RKO (cell line): ENCODE results near the gene GNB5.
"Not testable (repeated sequence)": the region's sequence is repeated elsewhere in the genome, so short reads cannot be mapped to it uniquely, and the experiment has no call there.

Experiments
- DNase-seq: peaks from one replicate; pipeline ENCODE4 v3.0.0-alpha.2; 2016; ENCODE audit warnings: low spot score

Gene GNB5

GRCh38 chr15:52207191-52207590 lies 16.0 kb upstream of the GNB5 start:
- no peak for DNase-seq

DNA sequence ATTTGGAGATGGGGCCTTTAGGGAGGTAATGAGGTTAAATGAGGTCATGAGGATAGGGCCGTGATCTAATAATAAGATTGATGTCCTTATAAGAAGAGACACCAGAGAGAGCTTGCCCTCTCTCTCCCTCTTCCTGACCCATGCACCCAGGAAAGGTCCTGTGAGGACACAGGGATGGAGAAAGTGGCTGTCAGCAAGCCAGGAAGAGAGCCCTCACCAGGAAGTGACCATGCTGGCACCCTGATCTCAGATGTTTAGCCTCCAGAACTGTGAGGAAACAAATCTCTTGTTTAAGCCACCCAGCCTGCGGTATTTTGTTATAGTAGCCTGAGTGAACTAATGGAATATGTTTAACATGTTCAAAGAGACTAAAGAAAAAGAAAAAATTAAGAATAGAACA lies 15.3 kb upstream of the GNB5 start:
- no peak for DNase-seq

DNA sequence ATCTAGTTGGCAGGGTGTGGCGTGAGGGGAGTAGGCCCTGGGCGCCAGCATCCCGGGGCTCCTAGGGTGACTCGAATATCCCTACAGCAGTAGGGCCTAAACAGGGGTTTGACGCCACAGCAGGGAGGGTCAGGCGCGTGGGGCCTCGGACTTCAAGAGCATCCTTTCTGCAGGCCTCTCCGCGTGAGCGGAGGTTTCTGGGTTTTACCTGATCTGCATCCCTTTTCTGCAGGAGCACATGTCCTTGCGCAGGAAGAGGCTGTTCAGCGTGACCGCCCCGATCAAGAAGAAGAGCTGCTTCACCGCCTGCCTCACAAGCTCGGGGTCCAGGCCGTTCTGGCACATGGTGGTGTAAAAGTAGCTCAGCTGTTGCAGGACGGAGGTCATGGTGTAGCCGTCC lies 13.5 kb upstream of the GNB5 start:
- DNase-seq: no peak

GRCh38 chr15:52200831-52201365 lies 9.7 kb upstream of the GNB5 start:
- DNase-seq: no peak

DNA sequence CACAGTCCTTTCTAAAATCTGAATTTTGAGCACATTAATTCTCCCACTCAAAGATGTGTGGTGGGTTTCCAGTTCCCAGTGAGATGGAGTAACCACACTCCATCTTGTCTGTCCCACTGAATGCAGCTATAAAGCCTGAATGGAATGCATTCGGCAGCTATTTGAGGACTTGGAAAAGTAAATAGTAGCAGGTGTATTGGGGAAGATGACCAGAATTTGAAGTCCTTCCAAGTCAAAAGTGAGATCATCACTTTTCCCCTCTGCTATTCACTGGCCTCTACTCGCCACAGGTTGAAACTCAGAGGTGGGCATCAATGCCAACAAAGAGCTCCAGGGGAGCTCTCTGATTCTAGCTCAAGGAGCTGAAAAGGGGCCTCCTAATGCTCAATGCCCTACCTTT lies 8.1 kb upstream of the GNB5 start:
- DNase-seq: no peak

- DNase-seq: no peak
Observed at GRCh38 chr15:52196891-52197290, 5.7 kb upstream of the GNB5 start.

DNA sequence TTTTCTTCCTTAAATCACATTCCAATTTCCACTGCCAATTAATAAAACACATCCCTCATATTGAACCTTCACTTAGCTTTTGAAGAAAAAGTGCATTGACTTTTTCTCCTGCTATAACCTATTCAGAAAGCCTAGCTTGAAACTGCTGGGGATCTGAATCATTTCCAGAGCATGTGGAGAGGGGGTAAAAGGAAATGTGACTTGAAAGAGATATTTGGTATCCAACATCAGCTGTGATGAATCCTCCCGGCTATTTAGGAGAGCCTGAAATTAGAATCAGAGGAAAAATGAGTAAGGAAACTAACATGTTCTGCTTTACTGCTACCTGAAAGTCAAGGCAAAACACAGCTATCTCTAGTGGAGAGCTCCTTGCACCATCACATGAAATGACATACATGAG lies 2.6 kb upstream of the GNB5 start:
- no peak for DNase-seq

GRCh38 chr15:52193321-52193720 lies 2.1 kb upstream of the GNB5 start:
- DNase-seq: no peak

GRCh38 chr15:52186651-52187486 lies 4.3 kb downstream of the GNB5 start:
- no peak for DNase-seq

- no peak for DNase-seq
Observed at GRCh38 chr15:52185151-52185561, 6.0 kb downstream of the GNB5 start.

DNA sequence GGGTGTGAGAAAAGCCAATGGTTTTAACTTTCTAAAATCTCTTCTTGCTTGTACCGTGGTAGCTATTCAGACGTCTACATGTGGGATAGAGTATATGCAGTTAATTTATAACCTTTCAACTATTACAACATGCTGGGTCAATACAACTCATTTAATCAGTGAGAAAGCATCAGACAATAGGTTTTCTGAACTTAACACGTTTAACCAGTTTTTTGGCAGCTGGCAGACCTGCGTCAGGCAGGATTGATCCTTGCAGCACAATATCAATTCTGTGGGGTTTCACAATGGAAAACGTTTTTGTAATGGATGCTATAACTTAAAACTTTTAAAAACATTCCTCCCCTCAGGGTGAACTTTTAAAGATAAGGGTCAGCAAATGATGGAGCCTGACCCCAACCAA lies 6.5 kb downstream of the GNB5 start:
- DNase-seq: no peak

DNA sequence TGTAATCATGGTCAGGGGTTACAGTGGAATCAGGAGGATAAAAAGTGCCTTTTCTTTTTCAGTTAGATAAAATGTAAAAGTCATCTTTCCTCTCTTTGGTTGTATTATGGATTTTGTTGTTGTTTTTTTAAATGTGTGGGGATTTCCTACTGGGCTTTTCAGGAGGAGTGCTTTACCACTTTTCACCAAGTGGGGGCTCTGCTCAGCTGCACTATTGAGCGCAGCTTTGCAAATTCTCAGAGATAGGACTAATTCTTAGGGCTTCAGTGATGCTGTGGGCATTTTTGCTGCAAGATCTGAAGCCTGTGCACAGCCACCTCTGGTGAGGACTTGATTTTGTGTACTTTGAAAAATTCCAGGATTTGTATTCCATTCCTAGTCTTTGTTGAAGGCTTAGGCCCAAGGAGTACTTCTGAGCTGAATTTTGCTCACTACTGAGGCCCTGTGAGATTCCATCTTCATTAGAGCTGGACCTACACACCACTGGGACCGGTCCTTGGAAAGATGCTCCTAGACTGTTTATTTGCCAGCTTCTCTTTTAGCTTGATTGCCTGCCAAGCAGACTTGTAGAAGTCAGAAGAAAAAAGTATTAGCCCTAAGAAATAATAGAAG lies 7.5 kb downstream of the GNB5 start:
- no peak for DNase-seq

GRCh38 chr15:52181938-52182780 lies 9.0 kb downstream of the GNB5 start:
- DNase-seq: no peak

DNA sequence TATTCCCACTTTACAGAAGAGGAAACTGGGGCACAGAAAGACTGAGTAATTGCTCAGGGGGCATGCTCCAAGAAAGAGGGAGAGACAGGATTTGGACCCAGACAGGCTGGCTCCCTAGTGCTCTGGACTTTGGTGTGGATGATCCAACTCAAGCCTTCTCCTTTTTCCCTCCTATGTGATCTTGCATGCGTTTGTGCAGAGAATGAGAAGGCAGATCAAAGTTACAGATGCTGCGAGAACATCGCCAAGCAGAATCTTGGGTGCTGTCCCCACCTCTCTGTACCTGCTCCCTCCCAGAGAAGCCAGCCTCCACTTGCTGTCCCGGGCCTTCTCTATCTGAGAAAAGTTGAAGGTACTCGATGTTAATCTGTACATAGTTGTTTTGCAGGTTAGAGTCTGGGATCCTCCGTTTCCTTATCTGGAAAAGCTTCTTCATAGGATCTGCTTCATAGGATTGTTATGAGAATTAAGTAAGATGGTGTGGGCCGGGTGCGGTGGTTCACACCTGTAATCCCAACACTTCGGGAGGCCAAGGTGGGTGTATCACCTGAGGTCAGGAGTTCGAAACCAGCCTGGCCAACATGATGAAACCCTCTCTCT lies 10.2 kb downstream of the GNB5 start:
- DNase-seq: no peak

GRCh38 chr15:52180196-52180835 lies 10.9 kb downstream of the GNB5 start:
- no peak for DNase-seq

DNA sequence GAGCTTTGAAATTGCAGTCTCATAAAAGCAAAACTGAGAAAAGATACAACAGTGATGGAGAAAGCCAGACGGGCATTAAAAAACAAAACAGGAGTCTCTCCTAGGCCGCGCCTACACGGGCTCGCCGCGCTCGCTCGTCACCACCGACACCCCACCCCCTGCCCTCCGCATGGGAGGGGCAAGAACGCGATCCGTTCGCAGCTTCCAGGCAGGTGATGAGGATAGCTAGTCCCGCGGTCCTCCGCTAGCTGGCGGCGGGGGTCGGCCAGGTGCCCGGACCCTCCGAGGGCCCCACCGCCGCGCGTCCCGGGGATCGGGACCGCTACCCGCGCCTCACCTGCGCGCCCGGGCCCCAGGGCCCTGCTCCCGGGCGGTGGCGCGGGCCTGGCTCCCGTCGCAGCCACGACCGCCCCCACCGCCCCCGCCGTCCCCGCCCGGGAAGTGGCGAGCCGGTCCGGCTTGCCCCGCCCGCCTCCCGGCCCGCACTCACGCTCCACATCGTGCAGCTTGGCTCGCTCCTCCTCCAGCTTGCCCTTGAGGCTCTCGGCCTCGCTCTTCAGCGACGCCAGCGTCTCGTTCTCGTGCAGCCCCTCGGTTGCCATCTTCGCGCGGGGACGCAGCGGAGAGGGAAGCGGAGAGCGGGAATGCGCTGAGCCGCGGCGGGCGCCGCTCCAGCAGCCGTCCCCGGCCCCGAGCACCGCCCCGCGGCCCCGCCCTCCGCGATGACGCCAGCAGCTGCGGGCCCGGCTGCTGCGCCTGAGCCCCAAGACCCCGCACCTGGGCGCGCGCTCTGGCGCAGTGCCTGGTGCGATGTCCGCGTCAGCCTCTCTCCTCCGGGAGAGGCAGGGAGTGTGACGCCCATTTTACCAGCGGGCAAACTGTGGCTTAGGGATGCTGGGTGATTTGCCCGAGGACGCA lies 11.7 kb downstream of the GNB5 start:
- DNase-seq: peak; percentile 75

GRCh38 chr15:52178765-52179164 lies 12.4 kb downstream of the GNB5 start:
- peak; percentile 7 for DNase-seq

DNA sequence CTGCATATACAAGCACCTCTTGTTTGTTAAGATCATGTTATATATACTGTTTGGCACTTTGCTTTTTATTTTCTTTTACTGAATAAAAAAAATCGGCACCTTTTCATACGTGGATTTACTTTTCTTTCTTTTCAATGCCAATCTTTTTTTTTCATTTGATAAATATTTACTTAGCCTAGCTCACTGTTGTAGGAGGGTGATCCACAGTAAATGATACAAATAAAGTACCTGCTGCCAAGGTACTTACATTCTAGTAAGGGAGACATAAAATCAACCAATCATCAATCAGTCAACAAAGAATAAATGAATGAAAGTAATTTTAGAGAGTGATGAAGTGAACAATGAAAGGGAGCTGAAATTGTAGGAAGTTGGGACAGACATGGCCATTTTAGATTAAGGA lies 18.3 kb downstream of the GNB5 start:
- DNase-seq: no peak

GRCh38 chr15:52171807-52172206 lies 19.4 kb downstream of the GNB5 start:
- DNase-seq: no peak

GRCh38 chr15:52171386-52171785 lies 19.8 kb downstream of the GNB5 start:
- no peak for DNase-seq

DNA sequence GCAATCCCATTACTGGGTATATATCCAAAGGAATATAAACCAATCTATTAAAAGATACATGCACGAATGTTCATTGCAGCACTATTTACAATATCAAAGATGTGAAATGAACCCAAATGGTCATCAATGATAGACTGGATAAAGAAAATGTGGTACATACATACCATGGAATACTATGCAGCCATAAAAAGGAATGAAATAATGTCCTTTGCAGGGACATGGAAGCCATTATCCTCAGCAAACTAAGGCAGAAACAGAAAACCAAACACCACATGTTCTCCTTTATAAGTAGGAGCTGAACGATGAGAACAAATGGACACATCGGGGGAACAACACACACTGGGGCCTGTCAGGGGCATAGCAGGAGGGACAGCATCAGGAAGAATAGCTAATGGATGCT lies 21.0 kb downstream of the GNB5 start:
- not testable (repeated sequence) for DNase-seq
